ENCODE data around the gene ANKS1B.
"Not testable (repeated sequence)": the region's sequence is repeated elsewhere in the genome, so short reads cannot be mapped to it uniquely, and the experiment has no call there.

The ANKS1B gene

GRCh38 chr12:99686142-99686541 lies 298.6 kb downstream of the ANKS1B start:
- no peak for DNase-seq

GRCh38 chr12:99680276-99680675 lies 304.5 kb downstream of the ANKS1B start:
- DNase-seq = no peak

GRCh38 chr12:99670635-99671034 lies 314.1 kb downstream of the ANKS1B start:
- DNase-seq = no peak

GRCh38 chr12:99658671-99659349 lies 325.9 kb downstream of the ANKS1B start:
- DNase-seq = no peak

GRCh38 chr12:99649551-99649950 lies 335.2 kb downstream of the ANKS1B start:
- no peak for DNase-seq

- no peak for DNase-seq
Measured at GRCh38 chr12:99648183-99648582, 336.6 kb downstream of the ANKS1B start.

GRCh38 chr12:99647453-99647852 lies 337.3 kb downstream of the ANKS1B start, which contains the start of gene GARIN6:
GARIN6 (plus strand) TSS chr12:99647753; CDS start chr12:99648175, 422 bp downstream.
- no peak for DNase-seq

- DNase-seq = no peak
Measured at GRCh38 chr12:99644629-99645028, 340.1 kb downstream of the ANKS1B start.

- DNase-seq = no peak
Measured at GRCh38 chr12:99627459-99627858, 357.3 kb downstream of the ANKS1B start.

- DNase-seq = not testable (repeated sequence)
Measured at GRCh38 chr12:99624591-99624990, 360.1 kb downstream of the ANKS1B start.

- no peak for DNase-seq
Measured at GRCh38 chr12:99620159-99620479, 364.6 kb downstream of the ANKS1B start.

- peak; percentile 9 for DNase-seq
Measured at GRCh38 chr12:99619389-99620158, 365.2 kb downstream of the ANKS1B start.

- no peak for DNase-seq
Measured at GRCh38 chr12:99618657-99619056, 366.1 kb downstream of the ANKS1B start.

- peak; percentile 7 for DNase-seq
Measured at GRCh38 chr12:99611599-99611998, 373.1 kb downstream of the ANKS1B start.

- DNase-seq = peak; percentile 9
Measured at GRCh38 chr12:99611117-99611516, 373.6 kb downstream of the ANKS1B start.

- no peak for DNase-seq
Measured at GRCh38 chr12:99609455-99610181, 375.1 kb downstream of the ANKS1B start.

GRCh38 chr12:99600388-99600787 lies 384.3 kb downstream of the ANKS1B start:
- DNase-seq = no peak

GRCh38 chr12:99598785-99599184 lies 386.0 kb downstream of the ANKS1B start:
- no peak for DNase-seq

GRCh38 chr12:99596762-99597161 lies 388.0 kb downstream of the ANKS1B start:
- DNase-seq = no peak

- not testable (repeated sequence) for DNase-seq
Measured at GRCh38 chr12:99577125-99577524, 407.6 kb downstream of the ANKS1B start.

- DNase-seq = no peak
Measured at GRCh38 chr12:99573980-99574379, 410.8 kb downstream of the ANKS1B start.

- DNase-seq = no peak
Measured at GRCh38 chr12:99567072-99567471, 417.7 kb downstream of the ANKS1B start.

GRCh38 chr12:99558109-99558508 lies 426.6 kb downstream of the ANKS1B start:
- DNase-seq = no peak

GRCh38 chr12:99553461-99553860 lies 431.3 kb downstream of the ANKS1B start:
- DNase-seq = no peak

Data from fibroblast of skin of right quadriceps (primary cell).